Epithelial cell of prostate (primary cell): Measurements from ENCODE around the gene SYNE1.
"Not testable (repeated sequence)": the region's sequence is repeated elsewhere in the genome, so short reads cannot be mapped to it uniquely, and the experiment has no call there.

Source experiments
- DNase-seq: peaks from one replicate; pipeline ENCODE4 v3.0.0-alpha.2; 2011; ENCODE audit warnings: low read depth, low spot score
- H3K27ac ChIP-seq: fragments of 450-650 bp; 2 replicates; pipeline ENCODE4 v1.5.1; 2017; ENCODE audit warnings: mild to moderate bottlenecking

Gene SYNE1

DNA sequence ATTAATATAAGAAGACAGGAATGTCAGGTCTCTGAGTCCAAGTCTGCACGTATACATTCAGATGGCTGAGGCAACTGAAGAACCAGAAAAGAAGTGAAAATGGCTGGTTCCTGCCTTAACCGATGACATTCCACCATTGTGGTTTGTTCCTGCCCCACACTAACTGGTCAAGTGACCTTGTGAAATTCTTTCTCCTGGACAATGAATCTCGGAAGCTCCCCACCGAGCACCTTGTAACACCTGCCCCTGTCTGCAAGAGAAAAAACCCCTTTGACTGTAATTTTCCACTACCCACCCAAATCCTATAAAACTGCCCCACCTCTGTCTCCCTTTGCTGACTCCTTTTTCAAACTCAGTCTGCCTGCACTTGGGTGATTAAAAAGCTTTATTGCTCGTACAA lies 140.4 kb downstream of the SYNE1 start:
- H3K27ac ChIP-seq = no peak overlapping the region
- no peak for DNase-seq

- H3K27ac ChIP-seq = peak overlapping the region; percentile 39
- DNase-seq = peak; percentile 33
Observed at GRCh38 chr6:152495456-152495855, 141.7 kb downstream of the SYNE1 start.

DNA sequence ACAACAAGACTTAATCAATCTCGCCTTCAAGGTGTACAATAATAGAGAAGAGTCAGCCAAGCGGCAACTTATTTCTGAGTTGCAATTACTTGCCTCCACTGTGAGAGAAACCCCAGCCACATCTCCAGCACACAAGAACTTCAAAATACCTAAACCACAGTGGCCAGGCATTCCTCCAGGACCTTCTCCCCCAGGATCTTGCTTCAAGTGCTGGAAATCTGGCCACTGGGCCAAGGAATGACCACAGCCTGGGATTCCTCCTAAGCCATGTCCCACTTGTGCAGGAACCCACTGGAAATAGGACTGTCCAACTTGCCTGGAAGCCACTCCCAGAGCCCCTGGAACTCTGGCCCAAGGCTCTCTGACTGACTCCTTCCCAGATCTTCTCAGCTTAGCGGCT lies 144.9 kb downstream of the SYNE1 start:
- H3K27ac ChIP-seq, DNase-seq: not testable (repeated sequence)

DNA sequence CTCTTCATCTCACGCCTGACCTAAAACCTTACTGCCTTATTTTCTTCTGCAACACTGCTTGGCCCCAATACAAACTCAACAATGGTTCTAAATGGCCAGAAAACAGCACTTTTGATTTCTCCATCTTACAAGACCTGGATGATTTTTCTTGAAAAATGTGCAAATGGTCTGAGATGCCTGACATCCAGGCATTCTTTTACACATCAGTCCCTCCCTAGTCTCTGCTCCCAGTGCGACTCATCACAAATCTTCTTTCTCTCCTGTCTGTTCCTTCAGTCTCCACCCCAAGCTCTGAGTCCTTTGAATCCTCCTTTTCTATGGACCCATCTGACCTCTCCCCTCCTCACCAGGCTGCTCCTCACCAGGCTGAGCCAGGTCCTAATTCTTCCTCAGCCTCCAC lies 145.7 kb downstream of the SYNE1 start:
- H3K27ac ChIP-seq = peak overlapping the region; percentile 54
- DNase-seq = not testable (repeated sequence)

- H3K27ac ChIP-seq = peak overlapping the region; percentile 54
- DNase-seq = not testable (repeated sequence)
Observed at GRCh38 chr6:152490971-152491378, 146.2 kb downstream of the SYNE1 start.

- DNase-seq = no peak
- H3K27ac ChIP-seq = no peak overlapping the region
Observed at GRCh38 chr6:152484806-152485205, 152.4 kb downstream of the SYNE1 start.

DNA sequence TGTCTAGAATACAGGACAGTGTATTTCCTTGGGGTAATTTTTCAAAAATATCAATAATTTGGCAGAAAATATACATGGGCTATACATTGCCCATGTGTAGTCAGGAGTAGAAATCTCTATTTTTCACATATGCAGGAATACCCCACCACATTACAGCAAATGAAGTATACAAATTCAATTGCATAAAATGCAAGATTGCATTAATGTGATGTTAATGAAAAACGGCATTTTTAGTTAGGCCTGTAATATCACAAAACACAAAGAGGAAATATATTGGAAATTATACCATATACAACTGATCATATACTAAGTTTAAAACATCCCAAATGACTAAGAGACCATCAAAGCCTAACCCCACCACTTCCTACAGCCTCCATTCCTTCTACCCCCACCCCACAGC lies 154.9 kb downstream of the SYNE1 start:
- no peak for DNase-seq
- H3K27ac ChIP-seq = no peak overlapping the region

DNA sequence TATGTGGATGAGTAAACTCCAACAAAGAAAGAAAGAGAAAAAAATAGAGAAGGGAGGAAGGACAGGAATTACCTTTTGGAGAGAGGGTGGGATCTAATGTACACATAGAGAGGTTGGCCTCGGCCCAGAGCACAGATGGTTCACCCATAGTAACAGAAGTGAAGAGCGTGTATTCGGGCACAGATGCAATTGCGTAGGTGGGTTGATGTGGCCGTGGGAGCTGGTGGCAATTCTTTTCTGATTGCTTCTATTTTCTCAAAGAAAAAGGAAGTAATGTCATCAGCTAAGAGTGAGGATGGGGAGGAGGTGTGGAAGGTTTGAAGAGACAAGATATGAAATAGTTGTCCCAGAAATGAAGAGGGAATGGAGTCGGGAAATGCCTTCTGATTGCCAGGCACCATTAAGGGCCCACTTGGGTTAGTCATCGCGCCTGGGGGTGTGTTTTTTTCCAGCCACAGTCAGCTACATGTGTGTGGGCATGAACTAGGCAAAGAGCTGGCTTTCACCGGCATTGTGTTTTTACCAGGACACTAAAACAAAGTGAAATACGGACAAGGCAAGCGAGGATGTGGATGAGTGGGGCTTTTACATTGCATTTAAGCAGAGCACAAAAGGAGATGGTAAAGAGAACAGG lies 158.7 kb downstream of the SYNE1 start:
- DNase-seq = no peak
- no peak overlapping the region for H3K27ac ChIP-seq

GRCh38 chr6:152474354-152474753 lies 162.8 kb downstream of the SYNE1 start:
- DNase-seq = no peak
- H3K27ac ChIP-seq = no peak overlapping the region

GRCh38 chr6:152472325-152472724 lies 164.8 kb downstream of the SYNE1 start:
- DNase-seq = no peak
- H3K27ac ChIP-seq = no peak overlapping the region

DNA sequence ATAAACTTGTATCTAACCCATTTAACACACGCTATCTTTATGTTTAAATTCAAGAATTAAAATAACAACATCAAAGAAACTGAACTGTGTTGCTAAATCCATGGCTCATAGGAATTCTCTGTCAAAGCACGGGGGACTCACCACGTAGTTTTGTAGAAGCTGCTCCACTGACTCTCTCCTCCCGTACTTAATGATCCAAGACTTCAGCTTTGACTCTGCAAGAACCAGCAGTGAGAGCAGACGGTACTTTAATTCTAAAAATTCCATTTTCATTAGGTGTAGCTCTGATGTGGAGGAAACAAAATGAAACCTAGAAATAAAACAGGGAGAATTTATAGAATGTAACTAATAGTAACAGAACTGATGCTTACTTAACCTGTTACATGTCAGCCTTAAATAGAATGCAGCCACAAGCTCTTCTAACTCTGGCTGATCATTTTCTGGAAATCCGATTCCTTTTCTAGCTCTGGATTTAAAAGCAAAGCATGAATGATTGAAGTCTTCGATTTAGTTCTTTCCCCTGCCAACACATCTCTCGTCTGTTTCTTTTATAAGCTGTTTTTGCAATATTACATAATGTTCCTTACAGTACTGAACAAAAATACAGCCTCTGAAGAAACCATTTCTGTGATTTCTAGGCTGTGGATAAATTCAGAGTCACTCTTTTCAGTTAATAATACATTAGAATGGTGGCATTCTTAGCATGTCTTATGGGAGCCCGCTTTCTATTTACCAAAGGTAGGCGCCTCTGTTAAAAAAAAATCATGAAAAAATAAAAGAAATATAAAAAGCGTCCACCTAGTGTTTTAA lies 165.5 kb downstream of the SYNE1 start:
- DNase-seq = no peak
- H3K27ac ChIP-seq = no peak overlapping the region

DNA sequence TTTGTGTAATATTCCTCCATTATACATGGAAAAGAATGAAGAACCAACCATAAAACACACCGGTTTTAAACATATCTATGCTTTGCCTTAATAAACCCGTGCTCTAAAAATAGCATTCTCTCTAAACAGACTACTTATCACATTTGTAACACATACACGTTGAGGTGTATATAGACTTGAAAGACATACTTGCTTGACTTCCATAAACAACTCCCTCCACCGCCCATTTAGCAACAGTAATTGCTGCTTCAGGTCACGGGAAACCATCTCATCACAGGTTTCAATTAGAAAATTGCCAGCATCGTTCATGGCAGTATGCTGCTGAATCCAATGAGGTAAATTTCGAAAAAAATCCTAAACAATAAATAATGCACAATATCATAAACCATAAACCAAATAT lies 174.0 kb downstream of the SYNE1 start:
- no peak overlapping the region for H3K27ac ChIP-seq

GRCh38 chr6:152462716-152463115 lies 174.4 kb downstream of the SYNE1 start:
- no peak overlapping the region for H3K27ac ChIP-seq
- DNase-seq = no peak

More for the DNA sequence above, 174.0 kb downstream of the SYNE1 start:
- no peak for DNase-seq

DNA sequence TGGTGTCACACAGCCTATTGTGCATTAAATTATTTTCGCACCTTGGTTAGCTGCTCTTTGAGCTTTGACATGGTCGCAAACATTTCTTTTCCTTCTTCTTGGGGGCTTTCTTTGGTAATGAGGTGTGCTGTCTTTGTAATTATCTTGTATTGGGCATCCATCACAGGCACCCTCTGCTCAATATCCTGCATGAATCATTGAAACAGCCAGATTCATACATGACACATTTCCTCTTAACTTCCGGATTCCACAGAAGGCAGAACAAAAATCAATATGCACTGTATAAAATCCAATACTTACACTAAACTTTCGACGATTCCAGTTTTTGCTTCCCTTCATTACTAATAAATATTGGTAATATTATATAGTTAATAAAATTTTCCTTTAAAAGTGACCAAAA lies 175.6 kb downstream of the SYNE1 start:
- no peak overlapping the region for H3K27ac ChIP-seq
- DNase-seq = no peak

DNA sequence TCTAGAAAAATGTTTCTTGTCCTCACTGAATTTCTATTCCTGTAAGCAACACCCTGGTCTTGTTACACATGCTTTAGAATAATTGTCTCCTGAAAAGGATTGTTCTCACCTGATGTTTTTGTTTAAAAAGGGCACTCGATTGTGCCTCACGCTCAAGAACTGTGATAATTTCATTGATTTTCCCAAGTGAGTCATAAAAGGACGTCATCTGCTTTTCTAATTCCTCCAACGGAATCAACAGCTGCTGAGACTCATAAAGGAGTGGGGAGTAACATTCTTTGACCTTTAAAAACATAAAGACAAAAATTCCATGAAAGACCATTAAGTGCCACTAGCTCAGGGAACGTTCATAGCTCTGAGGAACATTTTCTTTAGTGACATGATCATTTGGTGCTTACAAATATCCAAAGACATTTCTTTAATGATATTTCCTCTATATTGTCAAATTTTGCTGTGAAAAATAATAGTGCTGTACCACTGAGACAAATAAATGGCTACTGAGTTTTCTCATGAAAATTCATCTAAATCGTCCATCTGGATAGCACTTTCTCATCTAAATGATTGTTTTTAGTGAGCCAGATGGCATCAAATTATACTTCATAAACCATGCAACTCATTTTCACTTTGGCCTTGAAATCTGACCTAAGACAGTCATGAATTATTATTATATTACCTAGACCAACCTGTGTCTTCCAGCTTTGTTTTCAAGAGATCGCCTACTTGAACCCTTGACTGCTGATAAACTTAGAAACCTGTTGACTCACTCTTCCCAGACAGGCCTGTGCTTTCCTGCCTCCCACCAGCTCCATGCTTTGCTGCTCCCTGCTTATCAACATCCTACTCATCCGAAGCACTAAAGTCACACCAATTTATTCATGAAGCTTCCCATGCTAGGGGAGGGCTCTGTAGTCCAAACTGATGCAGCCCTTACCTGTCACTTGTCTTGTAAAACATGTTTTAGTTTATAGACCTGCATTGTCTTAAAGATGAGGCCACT lies 178.2 kb downstream of the SYNE1 start:
- no peak for DNase-seq
- H3K27ac ChIP-seq = no peak overlapping the region

- no peak for DNase-seq
- H3K27ac ChIP-seq = no peak overlapping the region
Observed at GRCh38 chr6:152457949-152458624, 179.1 kb downstream of the SYNE1 start.

DNA sequence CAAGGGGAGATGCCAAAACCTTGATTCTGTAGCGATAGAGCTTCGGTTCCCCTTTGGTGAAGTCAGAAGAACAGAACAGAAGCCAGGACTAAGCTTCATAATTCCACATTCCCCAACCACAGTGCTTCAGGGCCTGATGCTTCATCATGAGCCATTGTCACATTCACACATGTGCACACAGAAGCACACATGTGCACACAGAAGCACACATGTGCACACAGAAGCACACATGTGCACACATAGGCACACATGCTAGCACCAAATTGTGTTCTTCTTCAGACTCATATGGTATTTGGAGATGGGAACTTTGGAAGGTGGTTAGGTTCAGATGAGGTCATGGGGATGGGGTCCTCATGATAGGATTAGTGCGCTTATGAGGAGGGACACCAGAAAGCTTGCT lies 183.2 kb downstream of the SYNE1 start:
- H3K27ac ChIP-seq = no peak overlapping the region
- DNase-seq = no peak

DNA sequence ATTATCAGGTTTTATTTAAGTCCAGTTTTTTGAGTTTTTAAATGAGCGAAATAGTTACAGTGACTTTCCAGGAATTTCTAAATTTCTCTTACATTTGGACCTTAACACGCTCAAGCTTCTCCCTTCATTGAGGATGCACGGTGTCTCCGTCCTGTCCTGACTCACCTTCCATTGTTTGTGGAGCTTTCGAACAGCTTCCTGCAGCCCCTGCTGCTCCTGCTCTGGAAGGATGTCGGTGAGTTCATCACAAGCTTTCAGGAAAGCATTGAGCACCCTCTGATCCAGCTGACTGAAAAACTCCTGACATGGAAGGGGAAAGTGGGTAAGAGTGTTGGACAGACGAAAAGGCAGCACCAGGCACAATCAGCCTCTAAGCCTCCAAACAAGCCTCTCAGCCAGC lies 183.7 kb downstream of the SYNE1 start:
- no peak overlapping the region for H3K27ac ChIP-seq
- no peak for DNase-seq

GRCh38 chr6:152452639-152453038 lies 184.5 kb downstream of the SYNE1 start:
- no peak overlapping the region for H3K27ac ChIP-seq
- DNase-seq = no peak

DNA sequence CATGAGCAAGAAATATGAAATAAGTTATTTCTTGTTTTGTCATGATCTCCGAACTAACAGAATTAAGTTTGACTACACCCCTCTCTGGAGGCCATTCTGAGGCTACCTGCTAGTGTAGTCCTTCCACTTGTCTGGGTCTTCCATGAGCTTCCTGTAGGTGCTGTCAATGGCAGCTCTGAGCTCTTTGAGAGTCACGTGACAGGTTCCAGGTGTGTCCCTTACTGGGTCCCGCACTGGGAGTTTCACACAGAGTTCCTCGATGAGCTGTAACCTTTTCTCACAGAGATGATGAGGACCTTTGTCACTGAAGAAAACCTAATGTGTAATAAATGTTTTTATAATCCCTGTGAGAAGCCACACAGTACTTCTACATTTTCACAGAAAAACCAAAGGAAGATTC lies 186.6 kb downstream of the SYNE1 start:
- no peak for DNase-seq
- H3K27ac ChIP-seq = no peak overlapping the region
